Right hindlimb (tissue), 1 donor: ENCODE results near the gene GARIN5B.

ENCODE experiments used
- DNase-seq: peaks from one replicate; pipeline ENCODE4 v3.0.0-alpha.2; 2018

Gene GARIN5B

DNA sequence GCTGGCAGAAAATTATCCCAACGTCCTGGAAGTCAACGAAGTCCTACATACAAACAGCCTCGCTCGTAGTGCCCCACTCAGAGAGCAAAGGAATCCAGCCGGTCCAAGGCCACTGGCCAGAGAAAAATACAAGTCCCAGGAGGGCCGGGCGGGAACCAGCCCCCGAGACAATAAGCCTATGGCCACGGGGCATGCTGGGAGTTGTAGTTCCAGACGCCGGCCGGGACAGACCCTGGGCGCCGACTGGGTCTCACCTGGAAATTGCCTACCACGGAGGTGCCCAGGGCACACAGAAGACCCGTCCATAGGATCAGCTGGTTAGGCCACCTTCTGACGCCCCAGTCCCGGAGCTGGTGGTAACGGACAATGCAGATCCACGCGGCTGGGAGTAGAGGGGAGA lies 43.3 kb downstream of the GARIN5B start:
- DNase-seq = no peak

DNA sequence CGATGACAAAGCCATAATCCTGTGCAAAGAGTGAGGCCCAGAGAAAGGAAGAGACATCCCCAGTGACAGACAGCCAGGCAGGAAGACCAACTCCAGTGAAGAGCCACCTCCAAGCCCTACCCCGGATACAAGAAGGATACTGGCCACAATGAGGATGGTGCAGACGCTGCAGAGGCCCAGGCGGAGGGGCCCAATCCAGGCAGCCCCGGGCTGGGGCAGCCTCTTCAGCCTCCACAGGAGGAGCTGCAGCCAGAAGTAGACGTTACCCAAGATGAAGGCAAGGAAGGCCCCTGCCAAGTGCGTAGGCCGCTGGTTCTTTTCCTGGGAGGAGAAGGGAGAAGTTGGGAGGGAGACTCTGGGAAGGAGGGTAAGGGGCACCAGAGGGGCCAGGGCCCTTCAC lies 46.4 kb downstream of the GARIN5B start:
- no peak for DNase-seq

DNA sequence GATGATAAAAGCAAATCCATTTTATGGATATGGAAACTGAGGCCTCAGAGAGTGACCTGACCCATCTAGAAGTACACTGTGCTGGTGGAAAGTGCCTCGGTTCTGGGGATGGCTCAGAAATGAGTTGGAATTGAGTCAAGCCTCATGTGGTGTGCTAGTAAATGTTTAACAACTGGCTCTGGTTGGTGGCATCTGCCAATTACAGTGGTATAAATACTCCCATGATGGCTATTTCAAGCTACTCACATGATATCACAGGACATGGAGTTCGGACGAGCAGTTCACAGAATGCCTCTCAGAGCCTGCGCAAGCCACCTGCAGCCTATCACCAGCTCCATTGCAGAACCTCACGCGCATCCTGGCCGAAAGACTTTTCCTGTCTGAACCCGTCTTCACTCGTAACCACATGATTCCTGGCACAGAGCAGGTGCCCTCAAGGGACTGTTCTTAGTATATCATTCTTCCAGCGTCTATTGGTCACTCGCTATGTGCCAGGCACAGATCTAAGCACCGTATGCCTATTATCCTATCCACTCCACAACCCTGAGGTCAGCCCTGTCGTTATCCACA lies 47.0 kb downstream of the GARIN5B start:
- no peak for DNase-seq

DNA sequence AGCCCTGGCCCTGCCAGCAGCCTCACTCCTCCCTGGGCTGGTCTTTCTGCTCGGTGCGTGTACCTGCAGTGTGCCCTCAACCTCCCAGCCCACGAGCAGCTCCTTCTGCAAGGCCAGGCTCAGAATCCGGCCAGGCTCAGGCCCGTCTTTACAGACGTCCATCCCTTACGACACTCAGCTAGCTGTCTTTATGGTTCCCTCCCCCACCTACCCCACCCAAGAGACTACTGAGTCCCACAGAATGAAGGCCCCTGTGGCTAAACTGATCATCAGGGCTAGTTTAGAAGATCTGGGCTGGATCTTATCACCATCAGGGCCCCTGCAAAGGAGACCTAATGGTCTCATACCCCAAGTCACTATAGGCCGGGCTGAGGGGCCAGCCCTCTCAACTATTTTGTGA lies 48.7 kb downstream of the GARIN5B start:
- no peak for DNase-seq

DNA sequence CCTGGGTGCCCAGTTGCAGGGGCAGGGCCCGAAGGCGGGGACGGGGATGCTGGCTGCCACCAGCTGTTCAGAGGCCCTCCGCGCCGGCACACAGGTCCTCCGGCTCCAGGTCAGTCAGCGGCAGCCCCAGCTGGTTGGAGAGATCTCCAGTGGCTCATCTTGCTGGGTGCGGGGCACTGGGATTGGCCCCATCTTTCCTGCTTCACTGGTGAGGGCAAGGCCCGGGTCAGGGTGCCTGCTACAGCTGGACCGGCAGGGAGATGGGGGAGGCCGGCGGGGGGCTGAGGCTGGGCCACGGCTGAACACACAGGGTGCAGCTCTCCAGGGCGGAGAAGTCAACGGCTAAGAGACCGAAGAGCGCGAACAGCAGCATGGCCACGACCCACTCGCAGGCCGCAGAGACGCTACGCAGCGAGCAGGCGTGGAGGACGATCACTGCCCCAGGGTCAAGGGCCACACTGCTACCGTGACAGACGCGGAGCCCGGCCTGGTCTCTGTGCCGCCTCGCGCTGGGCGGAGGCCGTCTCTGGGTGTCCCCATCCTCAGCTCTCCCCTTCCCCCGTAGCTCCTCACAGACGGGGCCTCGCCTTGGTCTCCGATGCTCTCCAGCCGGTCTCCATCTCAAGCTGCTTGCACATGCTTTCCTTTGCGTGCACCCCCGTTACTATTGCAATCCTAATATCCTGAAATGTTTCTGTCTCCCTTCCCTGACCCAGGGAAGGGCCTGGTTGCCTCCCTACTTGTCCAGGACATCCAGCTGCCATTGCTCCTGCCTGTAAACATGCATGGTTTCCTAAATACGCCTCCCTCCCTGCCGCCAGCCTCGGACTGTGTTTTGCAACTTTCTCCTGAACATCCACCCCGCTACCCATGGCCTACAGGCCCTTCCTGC lies 50.2 kb downstream of the GARIN5B start:
- no peak for DNase-seq

DNA sequence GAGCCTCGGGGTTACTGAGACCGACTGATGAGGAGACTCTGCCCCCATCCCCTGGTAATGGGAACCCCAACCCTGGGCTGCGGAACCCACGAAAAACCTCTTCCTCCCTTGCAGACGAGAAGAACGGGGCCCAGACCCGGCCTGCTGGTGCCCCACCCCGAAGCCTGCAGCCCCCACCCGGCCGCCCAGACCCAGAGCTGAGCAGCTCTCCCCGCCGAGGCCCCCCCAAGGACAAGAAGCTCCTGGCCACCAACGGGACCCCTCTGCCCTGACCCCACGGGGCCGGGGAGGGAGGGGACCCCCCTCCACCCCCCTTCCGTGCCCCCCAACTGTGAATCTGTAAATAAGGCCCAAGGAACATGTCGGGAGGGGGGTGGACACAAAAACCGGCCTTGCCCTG lies 51.3 kb downstream of the GARIN5B start:
- no peak for DNase-seq

DNA sequence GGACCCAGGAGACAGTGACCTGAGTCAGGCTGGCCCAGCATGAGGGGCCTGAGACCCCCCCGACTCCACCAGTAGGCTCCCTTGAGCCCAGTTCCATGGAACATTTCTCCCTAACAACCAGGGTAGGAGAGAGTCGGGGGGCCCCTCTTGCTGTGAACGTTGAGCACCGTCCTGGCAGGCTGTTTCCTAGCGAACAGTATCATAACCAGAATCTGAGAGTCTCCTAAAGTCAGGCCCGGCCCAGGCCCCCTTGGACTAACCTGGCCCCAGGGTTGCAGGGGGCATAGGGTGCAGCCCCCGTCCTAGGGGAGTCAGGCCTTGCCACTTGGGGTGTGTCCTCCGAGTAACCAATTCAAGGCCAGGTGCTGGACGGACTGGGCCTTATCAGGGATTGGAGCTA lies 51.7 kb downstream of the GARIN5B start:
- DNase-seq = no peak

DNA sequence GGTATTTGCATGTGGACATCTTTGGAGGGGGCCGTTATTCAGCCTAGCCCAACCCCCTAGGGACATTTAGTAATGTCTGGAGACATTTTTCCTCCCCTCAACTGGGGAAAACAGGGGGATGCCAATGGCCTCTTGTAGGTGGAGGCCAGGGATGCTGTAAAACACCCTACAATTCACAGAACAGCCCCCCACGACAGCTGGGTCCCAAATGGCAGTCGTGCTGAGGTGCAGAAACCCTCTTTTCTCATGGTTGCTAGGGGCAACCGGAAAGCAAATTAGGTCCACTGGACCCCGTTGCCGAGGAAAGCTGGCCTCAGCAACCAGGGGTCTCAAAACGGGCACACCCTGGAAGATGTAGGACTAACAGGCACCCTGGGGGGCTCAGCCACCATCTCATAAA lies 52.6 kb downstream of the GARIN5B start:
- no peak for DNase-seq

DNA sequence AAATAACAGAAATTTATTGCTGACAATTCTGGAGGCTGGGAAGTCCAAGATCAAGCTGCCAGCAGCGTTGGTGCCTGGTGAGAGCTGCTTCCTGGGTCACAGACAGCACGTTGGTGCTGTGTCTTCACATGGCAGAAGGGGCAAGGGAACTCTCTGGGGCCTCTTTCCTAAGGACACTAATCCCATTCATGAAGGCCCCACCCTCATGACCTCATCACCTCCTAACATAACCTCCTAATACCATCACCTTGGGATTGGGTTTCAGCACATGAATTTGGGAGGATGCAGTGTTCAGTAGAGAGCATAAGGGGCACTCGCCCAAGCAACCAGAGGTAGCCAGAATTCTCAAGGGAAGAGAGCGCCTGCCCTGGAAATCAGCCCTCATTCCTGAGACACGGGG lies 53.6 kb downstream of the GARIN5B start:
- DNase-seq = no peak

DNA sequence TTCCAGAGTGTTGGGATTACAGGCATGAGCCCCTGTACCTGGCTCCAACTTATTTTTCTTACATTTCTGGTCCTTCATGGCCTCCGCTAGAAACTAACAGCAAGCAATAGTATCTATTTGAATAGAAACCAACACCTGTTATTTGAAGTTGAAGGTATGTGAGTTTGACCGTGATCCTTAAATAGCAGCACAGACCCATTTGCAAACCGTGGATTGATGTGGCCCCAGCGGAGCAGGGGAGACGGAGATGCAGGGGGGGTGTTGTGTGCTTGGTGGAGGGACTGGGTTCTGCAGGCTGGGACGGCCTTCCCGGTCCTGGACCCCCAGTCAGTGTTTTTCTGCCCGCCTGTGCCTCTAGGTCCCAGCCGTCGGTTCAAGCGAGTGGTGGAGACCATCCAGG lies 54.8 kb downstream of the GARIN5B start:
- no peak for DNase-seq

DNA sequence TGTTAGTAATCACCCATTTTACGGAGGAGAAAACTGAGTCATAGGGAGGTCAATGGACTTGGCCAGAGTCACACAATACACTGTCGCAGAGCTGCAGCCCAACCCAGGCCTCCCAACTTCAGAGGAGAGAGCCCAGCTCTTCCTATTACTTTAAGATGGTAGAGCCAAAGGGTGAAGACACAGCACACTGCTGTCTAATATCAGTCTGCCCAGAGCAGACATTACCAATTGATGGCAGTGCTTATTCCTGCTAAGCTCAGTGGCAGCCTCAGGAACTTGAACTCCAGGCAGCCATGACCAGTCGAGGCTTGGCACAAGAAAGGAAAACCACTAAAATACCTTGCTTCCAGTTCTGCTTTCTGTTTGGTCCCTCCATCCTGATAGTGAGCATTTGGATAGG lies 56.3 kb downstream of the GARIN5B start:
- no peak for DNase-seq

DNA sequence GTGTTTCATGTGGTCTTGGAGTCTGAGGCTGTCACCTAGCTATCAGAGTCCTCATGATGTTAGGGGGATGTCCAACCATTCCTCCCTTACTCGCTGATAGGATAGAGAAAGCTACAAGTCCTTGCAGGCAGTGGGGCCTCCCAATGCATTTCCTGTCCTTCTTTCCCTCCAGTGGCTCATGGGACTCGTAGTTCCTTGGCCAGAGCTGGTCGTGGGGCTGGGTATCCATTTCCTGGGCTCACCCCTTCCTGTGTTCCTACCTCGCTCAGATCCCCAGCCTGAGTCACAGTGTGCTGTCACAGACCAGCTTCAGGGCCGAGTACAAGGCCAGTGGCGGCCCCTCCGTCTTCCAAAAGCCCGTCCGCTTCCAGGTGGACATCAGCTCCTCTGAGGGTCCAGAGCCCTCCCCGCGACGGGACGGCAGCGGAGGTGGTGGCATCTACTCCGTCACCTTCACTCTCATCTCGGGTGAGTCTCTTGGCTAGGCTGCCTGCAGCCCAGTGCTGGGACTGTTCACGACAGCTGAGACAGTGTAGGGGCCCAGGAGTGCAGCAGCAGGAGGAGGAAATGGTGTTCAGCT lies 57.0 kb downstream of the GARIN5B start:
- peak; percentile 12 for DNase-seq

DNA sequence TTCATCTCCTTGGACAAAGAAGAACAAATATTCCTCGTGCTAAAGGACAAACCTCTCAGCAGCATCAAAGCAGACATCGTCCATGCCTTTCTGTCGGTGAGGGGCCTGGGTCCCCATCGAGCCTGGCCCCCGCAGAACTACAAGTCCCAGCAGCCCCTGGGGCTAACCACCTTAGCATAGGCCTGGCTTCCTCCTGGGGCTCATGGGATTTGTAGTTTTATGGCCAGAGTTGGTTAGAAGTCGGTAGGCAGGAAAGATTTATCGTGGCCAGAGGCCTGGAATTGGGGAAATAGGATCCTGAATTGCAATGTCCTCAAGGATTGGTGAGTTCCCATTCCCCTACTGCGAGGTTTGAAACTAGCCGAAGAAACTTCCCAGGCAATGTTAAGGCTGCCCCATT lies 57.6 kb downstream of the GARIN5B start:
- peak; percentile 36 for DNase-seq

DNA sequence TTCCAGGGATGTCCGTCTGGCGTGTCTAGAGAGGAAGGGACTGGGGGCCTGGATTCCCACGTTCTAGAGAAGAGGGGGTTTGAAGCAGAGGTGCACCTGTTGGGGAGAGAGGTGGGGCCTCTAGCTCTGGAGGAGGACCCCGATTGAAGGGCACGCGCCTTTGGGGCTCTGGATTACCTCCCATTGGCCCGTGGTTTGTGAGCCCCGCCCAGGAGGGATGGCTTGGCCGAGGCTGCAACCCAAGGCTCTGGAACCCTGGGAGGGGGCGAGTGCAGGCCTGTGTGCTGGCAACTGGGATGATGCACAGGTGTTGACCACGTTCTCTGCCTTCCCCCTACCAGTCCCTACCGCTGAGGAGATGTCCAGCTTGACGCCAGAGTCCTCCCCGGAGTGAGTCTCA lies 58.1 kb downstream of the GARIN5B start:
- peak; percentile 10 for DNase-seq
